Urinary bladder (tissue), 4 donors: ENCODE results near the gene WBP4. TPM values are rescaled to one million over a fixed set of nuclear protein-coding genes. Genes with fewer than 3 reads are reported as not detected.

Experiments
- DNase-seq: peaks from one replicate; pipeline ENCODE4 v3.0.0-alpha.2; 2015; ENCODE audit errors: extremely low spot score
- H3K27ac ChIP-seq: one replicate; pipeline ENCODE4 v1.5.1; 2013; ENCODE audit warnings: low read depth, mild to moderate bottlenecking, moderate library complexity
- H3K36me3 ChIP-seq: one replicate; pipeline ENCODE4 v1.6.1; 2013; ENCODE audit warnings: mild to moderate bottlenecking, moderate library complexity; ENCODE audit not compliant: insufficient read depth
- H3K4me1 ChIP-seq: one replicate; pipeline ENCODE4 v1.6.1; 2013; ENCODE audit warnings: mild to moderate bottlenecking, moderate library complexity; ENCODE audit not compliant: insufficient read depth
- H3K4me3 ChIP-seq: one replicate; pipeline ENCODE4 v1.5.1; 2013; ENCODE audit warnings: low read depth, low read length
- WGBS: extraction: QIAGEN DNeasy Blood & Tissue Kit; methylation state at CpG from one replicate; pipeline ENCODE4 v1.1.7; 2013; 5-methylcytosine and 5-hydroxymethylcytosine counted together
- polyA plus RNA-seq: library from polyadenylated mRNA; stranded (reverse); fragments of 200-250 nt; gene quantifications from one replicate; pipeline ENCODE4 v1.2.3, GENCODE V29; 2013
- total RNA-seq: library from RNA; depleted of rRNA; stranded (reverse); fragments of >200 nt; gene quantifications from one replicate; pipeline ENCODE4 v1.2.3, GENCODE V29; 2014
- donor health status: healthy with polysubstance abuse.
- donor health status: healthy.

The WBP4 gene
- total and polyA plus RNA-seq, 2 donors = 14.5 TPM

DNA sequence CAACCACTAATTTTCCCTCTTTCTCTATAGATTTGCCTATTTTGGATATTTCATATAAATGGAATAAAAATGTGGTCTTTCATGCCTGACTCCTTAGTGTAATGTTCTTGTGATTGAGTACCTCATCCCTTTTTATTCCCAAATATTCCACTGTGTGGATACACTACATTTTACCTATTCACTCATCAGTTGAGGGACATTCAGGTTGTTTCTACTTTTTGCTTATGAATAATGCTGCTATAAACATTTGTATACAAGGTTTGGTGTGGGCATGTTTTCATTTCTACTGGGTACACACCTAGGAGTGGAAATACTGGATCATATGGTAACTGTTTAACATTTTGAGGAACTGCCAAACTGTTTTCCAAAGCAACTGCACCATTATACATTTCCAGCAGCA, 5.1 kb upstream of the WBP4 start:
- no peak overlapping the region for H3K4me3 ChIP-seq
- H3K4me1 ChIP-seq = peaks cover 2% of the 10 kb centered on the region
- H3K36me3 ChIP-seq = no peaks in the 10 kb centered on the region
- DNase-seq = no peak
- H3K27ac ChIP-seq = no peak overlapping the region

DNA sequence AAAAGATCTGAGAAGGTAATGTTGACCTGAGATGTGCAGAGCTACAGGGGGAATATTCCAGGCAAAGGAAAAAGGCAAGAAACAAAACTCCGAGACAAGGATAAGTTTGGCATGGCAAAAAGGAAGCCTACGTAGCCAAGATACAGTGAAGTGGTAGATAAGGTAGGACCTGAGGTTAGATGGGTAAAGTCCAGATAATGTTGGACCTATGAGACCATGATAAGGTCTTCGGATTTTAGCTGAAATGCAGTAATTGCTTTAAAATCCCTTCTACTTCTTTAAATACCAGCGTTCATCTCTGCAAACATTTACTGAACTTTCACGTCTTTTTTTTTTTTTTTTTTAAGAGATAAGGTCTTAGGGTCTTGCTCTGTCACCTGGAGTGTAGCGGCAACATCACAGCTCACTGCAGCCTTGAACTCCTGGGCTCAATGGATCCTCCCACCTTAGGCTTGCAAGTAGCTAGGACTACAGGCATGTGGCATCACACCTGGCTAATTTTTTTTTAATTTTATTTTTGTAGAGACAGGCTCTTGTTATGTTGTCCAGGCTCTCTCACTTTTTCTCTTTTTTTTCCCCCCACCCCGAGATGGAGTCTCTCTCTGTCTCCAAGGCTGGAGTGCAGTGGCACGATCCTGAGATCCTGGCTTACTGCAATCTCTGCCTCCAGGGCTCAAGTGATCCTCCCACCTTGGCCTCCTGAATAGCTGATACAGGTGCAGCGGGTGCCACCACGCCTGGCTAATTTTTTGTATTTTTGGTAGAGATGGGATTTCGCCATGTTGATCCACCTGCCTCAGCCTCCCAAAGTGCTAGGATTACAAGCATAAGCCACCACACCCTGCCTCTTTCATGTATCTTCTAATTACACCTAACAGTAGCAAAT, 4.2 kb upstream of the WBP4 start:
- H3K36me3 ChIP-seq = no peaks in the 10 kb centered on the region
- 84% methylated on average over 11 of the region's 11 CpGs for WGBS
- no peak for DNase-seq
- H3K4me3 ChIP-seq = no peak overlapping the region
- H3K4me1 ChIP-seq = peaks cover 2% of the 10 kb centered on the region
- H3K27ac ChIP-seq = no peak overlapping the region

GRCh38 chr13:41058295-41059070, 2.8 kb upstream of the WBP4 start:
- H3K27ac ChIP-seq = peak overlapping the region; percentile 45
- peaks cover 2% of the 10 kb centered on the region for H3K4me1 ChIP-seq
- H3K36me3 ChIP-seq = no peaks in the 10 kb centered on the region
- no peak for DNase-seq
- WGBS = 84% methylated on average over 18 of the region's 18 CpGs
- peak overlapping the region; percentile 74 for H3K4me3 ChIP-seq

DNA sequence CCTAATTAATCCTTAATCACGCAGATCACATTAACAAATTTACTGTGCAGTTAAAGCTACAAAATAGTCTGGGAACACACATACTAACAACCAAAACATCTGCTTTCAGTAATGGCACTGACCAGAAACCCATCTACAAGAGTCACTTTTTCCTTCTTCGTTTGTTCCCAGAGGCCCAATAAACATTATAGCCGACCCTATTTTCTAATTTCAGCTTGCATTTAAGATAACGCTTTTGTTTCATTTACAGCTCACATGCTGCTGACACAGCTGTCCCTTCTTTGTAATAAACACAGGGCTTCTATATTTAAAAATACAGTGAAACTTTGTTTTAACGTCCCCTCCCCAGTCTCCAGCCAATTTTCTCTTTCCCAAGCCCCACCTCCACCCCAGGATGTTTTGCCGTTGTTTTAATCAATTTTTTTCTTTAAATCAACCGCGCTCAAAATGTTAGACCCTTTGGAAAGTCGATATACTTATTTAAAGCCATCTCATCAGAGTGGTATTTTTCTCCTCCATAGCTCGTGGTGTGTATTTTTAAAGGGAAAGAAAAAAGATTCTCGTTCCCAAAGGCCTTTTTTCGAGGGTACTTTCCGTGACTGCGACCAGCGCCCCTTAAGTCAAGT, 1.7 kb upstream of the WBP4 start:
- 1% methylated on average over 15 of the region's 15 CpGs for WGBS
- Histone ChIP-seq H3K36me3 (no peaks in the 10 kb centered on the region), H3K4me3 (peak overlapping the region; percentile 74), H3K4me1 (peaks cover 2% of the 10 kb centered on the region), H3K27ac (peak overlapping the region; percentile 98)
- peak; percentile 26 for DNase-seq

DNA sequence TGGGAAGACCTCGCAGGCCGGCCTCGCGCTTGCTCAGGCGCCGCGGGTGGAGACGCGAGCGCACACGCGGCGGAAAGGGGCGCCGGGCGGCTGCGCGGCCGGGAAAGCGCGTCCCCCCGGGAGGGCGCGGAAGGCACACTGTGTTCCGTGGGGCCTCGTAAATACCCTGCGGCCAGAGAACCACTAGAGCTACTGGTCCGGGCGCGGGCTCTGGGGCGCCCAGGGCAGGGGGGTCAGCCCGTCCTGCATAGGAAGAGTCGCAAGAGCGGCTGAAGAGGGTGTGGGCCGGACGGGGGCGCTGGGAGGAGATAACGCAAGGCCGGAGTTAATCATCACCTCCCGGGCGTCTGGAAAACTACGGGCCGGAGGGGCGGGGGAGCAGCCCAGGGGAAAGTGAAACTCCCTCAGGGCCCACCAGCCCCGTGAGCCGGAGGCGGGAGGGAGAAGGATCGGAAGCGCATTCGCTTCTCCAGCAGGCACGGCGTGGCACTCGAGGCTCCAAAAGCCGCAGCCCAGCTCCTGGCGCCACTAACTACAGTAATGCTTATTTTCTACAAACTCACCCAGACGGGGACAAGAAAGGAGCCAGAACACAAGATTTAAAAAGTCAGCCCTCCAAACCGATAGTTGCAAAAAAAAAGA, 1.1 kb upstream of the WBP4 start:
- H3K4me1 ChIP-seq = peaks cover 2% of the 10 kb centered on the region

DNA sequence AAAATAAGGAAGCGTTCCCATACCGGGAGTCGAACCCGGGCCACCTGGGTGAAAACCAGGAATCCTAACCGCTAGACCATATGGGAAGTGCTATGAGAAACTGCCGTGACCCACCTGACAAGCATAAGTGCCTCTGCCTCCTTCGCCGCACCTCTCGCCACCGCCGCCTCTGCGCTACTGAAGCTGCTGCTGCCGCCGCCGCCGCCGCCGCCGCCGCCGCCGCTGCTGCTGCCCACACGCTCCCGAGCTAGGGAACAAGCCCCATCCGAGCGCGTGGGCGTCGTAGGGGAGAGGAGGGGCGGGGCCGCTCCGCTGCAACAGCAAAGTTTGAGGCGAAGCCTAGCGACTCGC, 610 bp upstream of the WBP4 start:
- Histone ChIP-seq H3K4me3 (peak overlapping the region; percentile 74), H3K4me1 (peaks cover 1% of the 10 kb centered on the region), H3K27ac (peak overlapping the region; percentile 98), H3K36me3 (no peaks in the 10 kb centered on the region)
- under 1% methylated on average over 35 of the region's 35 CpGs for WGBS
- DNase-seq = peak; percentile 72

More for the DNA sequence above, 1.1 kb upstream of the WBP4 start:
- WGBS = under 1% methylated on average over 57 of the region's 57 CpGs
- H3K27ac ChIP-seq = peak overlapping the region; percentile 98
- peak; percentile 83 for DNase-seq
- H3K4me3 ChIP-seq = peak overlapping the region; percentile 74
- H3K36me3 ChIP-seq = no peaks in the 10 kb centered on the region

GRCh38 chr13:41061914-41062837, 867 bp downstream of the WBP4 start:
- Histone ChIP-seq H3K27ac (peak overlapping the region; percentile 98), H3K36me3 (no peaks in the 10 kb centered on the region), H3K4me1 (peaks cover 1% of the 10 kb centered on the region), H3K4me3 (peak overlapping the region; percentile 74)
- WGBS = 2% methylated on average over 24 of the region's 24 CpGs
- DNase-seq = peak; percentile 68

DNA sequence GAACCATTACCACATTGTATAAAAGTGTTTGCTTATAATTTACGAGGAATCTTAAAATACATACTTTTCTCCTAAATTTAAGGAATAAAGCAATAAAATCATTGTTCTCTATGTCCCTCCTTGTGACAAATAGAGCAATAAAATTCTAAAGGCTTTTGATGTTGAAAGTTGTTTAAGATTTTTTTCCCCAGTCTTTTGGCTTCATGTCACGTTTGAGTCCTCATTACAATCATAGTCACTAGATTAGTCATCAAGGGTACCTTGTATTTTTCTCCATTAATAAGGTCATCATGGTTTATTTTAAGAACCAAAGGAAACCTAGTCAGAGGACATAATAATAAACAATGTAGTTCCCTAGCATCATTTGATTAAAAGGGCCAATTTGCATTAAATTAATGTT, 3.2 kb downstream of the WBP4 start:
- 39% methylated on average over 2 of the region's 2 CpGs for WGBS
- Histone ChIP-seq H3K27ac (no peak overlapping the region), H3K36me3 (no peaks in the 10 kb centered on the region), H3K4me1 (no peaks in the 10 kb centered on the region), H3K4me3 (no peak overlapping the region)
- DNase-seq = no peak

DNA sequence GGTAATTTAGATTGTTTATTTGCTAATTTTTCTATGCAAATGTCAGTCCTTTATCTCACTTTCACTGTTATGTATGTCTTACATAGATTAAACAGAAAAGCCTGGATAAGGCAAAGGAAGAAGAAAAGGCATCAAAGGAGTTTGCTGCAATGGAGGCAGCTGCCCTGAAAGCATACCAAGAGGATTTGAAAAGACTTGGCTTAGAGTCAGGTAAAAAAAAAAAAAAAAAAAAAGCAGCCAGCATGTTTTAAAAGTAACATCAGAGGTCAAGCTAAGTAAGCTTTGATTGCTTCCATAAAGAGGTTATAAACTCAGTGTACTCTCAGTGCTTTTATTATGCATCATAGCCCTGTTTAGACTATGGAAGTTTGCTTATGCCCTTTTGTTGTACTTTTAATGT, 3.8 kb downstream of the WBP4 start:
- peak overlapping the region; percentile 10 for H3K27ac ChIP-seq

DNA sequence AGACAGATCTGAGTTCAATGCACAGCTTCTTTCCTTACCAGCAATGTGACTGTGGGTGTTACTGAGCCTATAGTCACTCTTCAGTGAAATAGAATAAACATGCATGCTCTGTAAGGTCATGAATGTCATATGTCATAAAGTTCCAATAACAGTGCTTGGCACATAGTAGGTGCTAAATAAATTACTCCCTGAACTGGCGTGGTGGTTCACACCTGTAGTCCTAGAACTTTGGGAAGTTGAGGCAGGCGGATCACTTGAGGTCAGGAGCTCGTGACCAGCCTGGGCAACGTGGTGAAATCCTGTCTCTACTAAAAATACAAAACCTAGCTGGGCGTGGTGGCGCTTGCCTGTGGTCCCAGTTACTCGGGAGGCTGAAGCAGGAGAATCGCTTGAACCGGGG, 13.2 kb downstream of the WBP4 start:
- DNase-seq = no peak
- H3K4me3 ChIP-seq = no peak overlapping the region
- H3K27ac ChIP-seq = no peak overlapping the region
- H3K4me1 ChIP-seq = no peaks in the 10 kb centered on the region
- WGBS = 92% methylated on average over 9 of the region's 9 CpGs
- peaks cover 4% of the 10 kb centered on the region for H3K36me3 ChIP-seq

More for the DNA sequence above, 3.8 kb downstream of the WBP4 start:
- H3K36me3 ChIP-seq = no peaks in the 10 kb centered on the region
- H3K4me1 ChIP-seq = no peaks in the 10 kb centered on the region
- H3K4me3 ChIP-seq = no peak overlapping the region
- DNase-seq = peak; percentile 15

DNA sequence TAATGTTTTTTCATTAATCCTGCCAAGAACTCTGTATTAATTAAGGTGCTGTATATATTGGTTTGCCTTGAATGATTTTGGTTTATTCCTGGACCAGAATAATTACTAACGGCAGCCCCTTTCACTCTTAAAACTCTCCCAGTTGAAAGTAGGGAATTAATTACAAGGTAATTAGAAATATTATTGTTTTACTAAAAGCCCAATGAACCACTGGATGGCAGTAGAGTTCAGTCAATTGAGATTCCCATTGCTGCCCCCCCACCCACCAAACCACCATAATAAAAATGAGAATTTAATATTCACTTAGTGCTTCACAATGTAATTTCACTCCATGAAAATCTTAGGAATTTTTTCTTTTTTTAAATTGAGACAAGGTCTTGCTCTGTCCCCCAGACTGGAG, 13.7 kb downstream of the WBP4 start:
- Histone ChIP-seq H3K4me1 (no peaks in the 10 kb centered on the region), H3K4me3 (no peak overlapping the region), H3K27ac (no peak overlapping the region), H3K36me3 (peaks cover 4% of the 10 kb centered on the region)
- no peak for DNase-seq
- 22% methylated on average over 1 of the region's 1 CpG for WGBS

DNA sequence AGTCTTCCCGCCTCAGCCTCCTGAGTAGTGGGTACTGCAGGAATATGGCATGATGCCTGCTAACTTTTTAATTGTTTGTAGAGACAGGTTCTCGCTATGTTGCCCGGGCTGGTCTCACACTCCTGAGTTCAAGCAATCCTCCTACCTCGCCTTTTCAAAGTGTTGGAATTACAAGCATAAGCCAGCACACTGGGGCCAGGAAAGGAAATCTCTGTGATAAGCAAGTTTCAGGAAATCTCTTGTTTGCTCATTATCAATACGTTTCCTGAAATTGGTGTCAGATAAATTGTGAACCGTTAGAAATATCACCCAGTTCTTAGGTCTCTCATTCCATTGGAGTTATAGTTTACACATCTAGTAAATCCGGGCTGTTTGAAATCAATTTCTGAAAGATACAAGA, 14.2 kb downstream of the WBP4 start:
- 88% methylated on average over 7 of the region's 7 CpGs for WGBS

More for the DNA sequence above, 14.2 kb downstream of the WBP4 start:
- H3K4me3 ChIP-seq = no peak overlapping the region
- no peak for DNase-seq
- peaks cover 4% of the 10 kb centered on the region for H3K36me3 ChIP-seq
- no peak overlapping the region for H3K27ac ChIP-seq
- H3K4me1 ChIP-seq = no peaks in the 10 kb centered on the region
